Endothelial cell (in vitro differentiated cells): Measurements from ENCODE around the gene OR1L8. TPM values are rescaled to one million over a fixed set of nuclear protein-coding genes. Genes with fewer than 3 reads are reported as not detected.

Source experiments
- DNase-seq: peaks from one replicate; pipeline ENCODE4 v3.0.0; 2021; ENCODE audit warnings: low spot score
- H3K27ac Mint-ChIP-seq: one replicate; pipeline ENCODE4 v1.8.0; 2021; ENCODE audit warnings: mixed read lengths, inconsistent platforms; ENCODE audit not compliant: unreplicated experiment
- H3K27me3 Mint-ChIP-seq: one replicate; pipeline ENCODE4 v1.8.0; 2021; ENCODE audit warnings: mild to moderate bottlenecking, moderate library complexity, mixed read lengths, inconsistent platforms; ENCODE audit not compliant: unreplicated experiment
- H3K36me3 Mint-ChIP-seq: one replicate; pipeline ENCODE4 v1.8.0; 2021; ENCODE audit warnings: mild to moderate bottlenecking, low read depth, mixed read lengths, inconsistent platforms; ENCODE audit not compliant: unreplicated experiment
- H3K4me1 Mint-ChIP-seq: one replicate; pipeline ENCODE4 v1.8.0; 2021; ENCODE audit warnings: mild to moderate bottlenecking, mixed read lengths, inconsistent platforms; ENCODE audit not compliant: unreplicated experiment
- H3K4me3 Mint-ChIP-seq: one replicate; pipeline ENCODE4 v1.8.0; 2021; ENCODE audit warnings: mild to moderate bottlenecking, mixed read lengths, inconsistent platforms; ENCODE audit not compliant: unreplicated experiment
- H3K9me3 Mint-ChIP-seq: one replicate; pipeline ENCODE4 v1.8.0; 2021; ENCODE audit warnings: mixed read lengths, inconsistent platforms; ENCODE audit not compliant: unreplicated experiment
- CTCF ChIP-seq: fragments of 200-600 bp; sonication (generic); IDR thresholded peaks from one replicate; pipeline ENCODE4 v1.5.0; 2021; ENCODE audit warnings: antibody characterized with exemption; ENCODE audit not compliant: unreplicated experiment
- total RNA-seq: library from RNA; stranded (reverse); fragmentation: NEBNext Ultra II Directional; extraction: Animal tissue kit (Norgen Biotek cat#: 25700); gene quantifications from one replicate; pipeline ENCODE4 v1.2.1, GENCODE V29; 2021; ENCODE audit not compliant: unreplicated experiment

The OR1L8 gene
- total RNA-seq, 1 donor from 2014 or later, result 0.13 TPM

DNA sequence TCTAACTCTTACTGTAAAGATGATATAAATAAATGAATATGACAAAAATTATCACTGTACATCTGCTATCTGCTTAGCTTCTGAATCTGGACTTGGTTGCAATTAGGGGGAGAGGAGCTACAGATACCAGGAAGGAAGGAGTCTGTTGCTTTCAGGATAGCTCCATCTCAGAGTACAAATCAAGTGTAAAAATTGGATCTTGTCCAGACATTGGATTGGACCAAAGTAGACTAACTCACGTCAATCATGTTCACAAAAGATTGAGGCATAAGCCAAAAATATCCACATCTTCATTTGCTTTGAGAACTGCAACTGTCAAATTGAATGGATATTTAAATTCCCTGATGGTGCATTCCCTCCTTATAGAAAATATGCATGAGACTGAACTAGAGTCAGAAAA is 22.5 kb upstream of the OR1L8 start:
- no peak overlapping the region for H3K27ac Mint-ChIP-seq
- DNase-seq, result no peak
- H3K4me3 Mint-ChIP-seq, result no peak overlapping the region
- no peak for TF ChIP-seq CTCF
- peaks cover 3% of the 10 kb centered on the region for H3K27me3 Mint-ChIP-seq
- H3K4me1 Mint-ChIP-seq, result no peaks in the 10 kb centered on the region
- H3K9me3 Mint-ChIP-seq, result peaks cover 29% of the 10 kb centered on the region
- H3K36me3 Mint-ChIP-seq, result peaks cover 9% of the 10 kb centered on the region

DNA sequence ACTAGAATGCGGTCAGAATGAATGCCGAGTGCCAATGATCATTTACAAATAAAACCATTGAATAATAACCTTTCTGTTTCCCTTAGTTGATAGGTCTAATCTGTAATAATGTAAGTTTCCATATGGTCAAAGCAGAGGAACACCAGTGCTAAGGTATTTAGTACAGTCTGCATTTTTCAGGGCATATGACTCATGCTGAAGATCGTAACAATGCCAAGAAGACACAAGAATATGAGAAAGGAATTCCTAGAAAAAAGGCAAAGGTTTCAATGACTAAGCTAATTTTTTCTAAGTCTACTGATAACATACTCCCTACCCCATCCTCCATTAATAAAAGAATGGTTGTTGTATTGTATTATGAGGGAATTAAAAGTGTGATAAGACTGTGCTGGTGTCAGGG is 2.8 kb downstream of the OR1L8 start:
- H3K27me3 Mint-ChIP-seq, result no peaks in the 10 kb centered on the region
- H3K36me3 Mint-ChIP-seq, result no peaks in the 10 kb centered on the region
- TF ChIP-seq CTCF, result no peak
- no peaks in the 10 kb centered on the region for H3K9me3 Mint-ChIP-seq
- no peak overlapping the region for H3K27ac Mint-ChIP-seq
- no peak for DNase-seq
- no peak overlapping the region for H3K4me3 Mint-ChIP-seq
- no peaks in the 10 kb centered on the region for H3K4me1 Mint-ChIP-seq

- DNase-seq, result no peak
- H3K9me3 Mint-ChIP-seq, result no peaks in the 10 kb centered on the region
- H3K4me1 Mint-ChIP-seq, result no peaks in the 10 kb centered on the region
- H3K4me3 Mint-ChIP-seq, result no peak overlapping the region
- H3K27ac Mint-ChIP-seq, result no peak overlapping the region
- no peaks in the 10 kb centered on the region for H3K27me3 Mint-ChIP-seq
- no peak for TF ChIP-seq CTCF
- H3K36me3 Mint-ChIP-seq, result no peaks in the 10 kb centered on the region
These were observed 3.3 kb downstream of the OR1L8 start for GRCh38 chr9:122579874-122580273.

- no peaks in the 10 kb centered on the region for H3K27me3 Mint-ChIP-seq
- no peak for DNase-seq
- no peak overlapping the region for H3K27ac Mint-ChIP-seq
- H3K9me3 Mint-ChIP-seq, result peaks cover 4% of the 10 kb centered on the region
- TF ChIP-seq CTCF, result no peak
- H3K4me3 Mint-ChIP-seq, result no peak overlapping the region
- no peaks in the 10 kb centered on the region for H3K4me1 Mint-ChIP-seq
- no peaks in the 10 kb centered on the region for H3K36me3 Mint-ChIP-seq
These were observed 10.7 kb downstream of the OR1L8 start for GRCh38 chr9:122572456-122572855.

GRCh38 chr9:122567901-122568300 is 15.3 kb downstream of the OR1L8 start:
- Mint-ChIP-seq H3K4me3 (no peak overlapping the region), H3K27me3 (no peaks in the 10 kb centered on the region), H3K4me1 (no peaks in the 10 kb centered on the region), H3K9me3 (peaks cover 9% of the 10 kb centered on the region), H3K36me3 (no peaks in the 10 kb centered on the region), H3K27ac (no peak overlapping the region)
- no peak for TF ChIP-seq CTCF
- no peak for DNase-seq
